Stomach (tissue), 4 donors: ENCODE measurements around the gene FCER1G.

Experiments
- POLR2A ChIP-seq, 4 donors: fragments of 450-650 bp; IDR thresholded peaks; one replicate each; pipeline ENCODE4 v1.6.1; 2016; ENCODE audit warnings: antibody characterized with exemption in 4 of 4, control low read depth in 2 of 4, mild to moderate bottlenecking in 1 of 4, moderate library complexity in 1 of 4
- POLR2AphosphoS5 ChIP-seq, 3 donors: sonication (generic); formaldehyde crosslinking; IDR thresholded peaks; one replicate each; pipeline ENCODE4 v1.6.1; 2016; ENCODE audit warnings: antibody characterized with exemption in 3 of 3
- TF ChIP-seq, protein P1 (sequence below), 7 experiments: fragments of 450-650 bp in 4 of 7; fragments of 200-600 bp in 3 of 7; sonication (generic) in 3 of 7; IDR thresholded peaks; one replicate each; pipeline ENCODE4 v1.5.1; 2016 to 2019; ENCODE audit warnings: antibody characterized with exemption in 7 of 7, control low read depth in 2 of 7, mild to moderate bottlenecking in 1 of 7

DNA sequence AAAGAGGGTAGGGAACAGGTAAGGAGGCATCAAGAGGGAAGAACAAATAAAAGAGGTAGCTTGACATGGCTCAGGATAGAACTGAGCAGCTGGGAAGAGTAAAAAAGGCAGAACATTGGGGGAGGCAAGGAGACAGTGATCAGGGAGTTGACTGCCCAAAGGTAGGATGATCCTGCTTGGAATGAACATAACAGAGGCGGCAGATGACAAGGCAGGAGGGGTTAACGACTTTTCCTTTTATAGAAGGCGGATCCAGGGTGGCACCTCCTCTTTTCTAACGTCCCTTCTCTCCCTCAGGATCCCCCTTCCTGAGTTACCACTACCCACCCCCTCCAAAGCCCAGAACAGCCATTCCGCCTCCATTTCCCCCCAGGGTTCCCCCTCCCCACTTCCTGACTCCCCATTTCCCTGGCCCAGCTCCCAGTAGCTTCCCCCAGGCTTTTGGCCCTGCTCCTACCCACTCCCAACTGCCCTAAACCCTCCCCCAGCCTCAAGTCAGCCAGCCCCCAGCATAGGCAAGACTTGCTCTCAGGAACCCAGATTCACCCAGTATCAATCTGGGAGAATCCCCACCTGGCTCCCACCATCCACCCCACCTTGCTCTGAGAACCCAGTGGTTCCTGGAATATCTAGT, 15.5 kb upstream of the FCER1G start:
- TF ChIP-seq POLR2AphosphoS5 (IDR thresholded peaks at IDR 0.05) = no peak
- no peak for TF ChIP-seq POLR2A (IDR thresholded peaks at IDR 0.05)
- TF ChIP-seq, protein P1, sequence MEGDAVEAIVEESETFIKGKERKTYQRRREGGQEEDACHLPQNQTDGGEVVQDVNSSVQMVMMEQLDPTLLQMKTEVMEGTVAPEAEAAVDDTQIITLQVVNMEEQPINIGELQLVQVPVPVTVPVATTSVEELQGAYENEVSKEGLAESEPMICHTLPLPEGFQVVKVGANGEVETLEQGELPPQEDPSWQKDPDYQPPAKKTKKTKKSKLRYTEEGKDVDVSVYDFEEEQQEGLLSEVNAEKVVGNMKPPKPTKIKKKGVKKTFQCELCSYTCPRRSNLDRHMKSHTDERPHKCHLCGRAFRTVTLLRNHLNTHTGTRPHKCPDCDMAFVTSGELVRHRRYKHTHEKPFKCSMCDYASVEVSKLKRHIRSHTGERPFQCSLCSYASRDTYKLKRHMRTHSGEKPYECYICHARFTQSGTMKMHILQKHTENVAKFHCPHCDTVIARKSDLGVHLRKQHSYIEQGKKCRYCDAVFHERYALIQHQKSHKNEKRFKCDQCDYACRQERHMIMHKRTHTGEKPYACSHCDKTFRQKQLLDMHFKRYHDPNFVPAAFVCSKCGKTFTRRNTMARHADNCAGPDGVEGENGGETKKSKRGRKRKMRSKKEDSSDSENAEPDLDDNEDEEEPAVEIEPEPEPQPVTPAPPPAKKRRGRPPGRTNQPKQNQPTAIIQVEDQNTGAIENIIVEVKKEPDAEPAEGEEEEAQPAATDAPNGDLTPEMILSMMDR (IDR thresholded peaks at IDR 0.05) = no peak
